Activated gamma-delta T cell treated with Interleukin-2 at 50 U/mL for 16 hours (primary cell): ENCODE measurements around the gene SERINC1.
"Not testable (repeated sequence)": the region's sequence is repeated elsewhere in the genome, so short reads cannot be mapped to it uniquely, and the experiment has no call there.

Source experiments
- DNase-seq: peaks from one replicate; pipeline ENCODE4 v3.0.0-alpha.2; 2020

SERINC1 gene

GRCh38 chr6:122471107-122472021, at the start of gene SERINC1:
TSS of gene SERINC1 (minus strand) at chr6:122471807. CDS start at chr6:122471737, 70 bp downstream.
- DNase-seq, result peak; percentile 90

- no peak for DNase-seq
These were observed 39.8 kb upstream of the SERINC1 start for GRCh38 chr6:122511193-122511924.

- not testable (repeated sequence) for DNase-seq
These were observed 33.6 kb upstream of the SERINC1 start for GRCh38 chr6:122505170-122505569.

- no peak for DNase-seq
These were observed 29.9 kb upstream of the SERINC1 start for GRCh38 chr6:122501475-122501874.

- no peak for DNase-seq
These were observed 24.0 kb upstream of the SERINC1 start for GRCh38 chr6:122495612-122496011.

GRCh38 chr6:122494665-122495272, 23.2 kb upstream of the SERINC1 start:
- no peak for DNase-seq

GRCh38 chr6:122491919-122492555, 20.4 kb upstream of the SERINC1 start:
- peak; percentile 65 for DNase-seq

GRCh38 chr6:122490607-122491006, 19.0 kb upstream of the SERINC1 start:
- no peak for DNase-seq

GRCh38 chr6:122484760-122485159, 13.2 kb upstream of the SERINC1 start:
- DNase-seq, result no peak

- no peak for DNase-seq
These were observed 11.1 kb upstream of the SERINC1 start for GRCh38 chr6:122482750-122483080.

- DNase-seq, result no peak
These were observed 4.5 kb upstream of the SERINC1 start for GRCh38 chr6:122476131-122476530.

- no peak for DNase-seq
These were observed 374 bp upstream of the SERINC1 start for GRCh38 chr6:122472022-122472340.

- no peak for DNase-seq
These were observed 9.7 kb downstream of the SERINC1 start for GRCh38 chr6:122461885-122462284.

GRCh38 chr6:122459865-122460416, 11.7 kb downstream of the SERINC1 start:
- not testable (repeated sequence) for DNase-seq

GRCh38 chr6:122459240-122459639, 12.4 kb downstream of the SERINC1 start:
- no peak for DNase-seq

GRCh38 chr6:122458087-122458486, 13.5 kb downstream of the SERINC1 start:
- DNase-seq, result no peak

- DNase-seq, result not testable (repeated sequence)
These were observed 16.5 kb downstream of the SERINC1 start for GRCh38 chr6:122455116-122455515.

- no peak for DNase-seq
These were observed 16.9 kb downstream of the SERINC1 start for GRCh38 chr6:122454673-122455072.

GRCh38 chr6:122452509-122452908, 19.1 kb downstream of the SERINC1 start:
- no peak for DNase-seq

- DNase-seq, result no peak
These were observed 22.5 kb downstream of the SERINC1 start for GRCh38 chr6:122449069-122449468.

- DNase-seq, result no peak
These were observed 26.3 kb downstream of the SERINC1 start for GRCh38 chr6:122445274-122445673.

- no peak for DNase-seq
These were observed 32.6 kb downstream of the SERINC1 start for GRCh38 chr6:122438975-122439374.

GRCh38 chr6:122432816-122433215, 38.8 kb downstream of the SERINC1 start:
- no peak for DNase-seq
